ENCODE measurements around the gene PTGES.

DNA sequence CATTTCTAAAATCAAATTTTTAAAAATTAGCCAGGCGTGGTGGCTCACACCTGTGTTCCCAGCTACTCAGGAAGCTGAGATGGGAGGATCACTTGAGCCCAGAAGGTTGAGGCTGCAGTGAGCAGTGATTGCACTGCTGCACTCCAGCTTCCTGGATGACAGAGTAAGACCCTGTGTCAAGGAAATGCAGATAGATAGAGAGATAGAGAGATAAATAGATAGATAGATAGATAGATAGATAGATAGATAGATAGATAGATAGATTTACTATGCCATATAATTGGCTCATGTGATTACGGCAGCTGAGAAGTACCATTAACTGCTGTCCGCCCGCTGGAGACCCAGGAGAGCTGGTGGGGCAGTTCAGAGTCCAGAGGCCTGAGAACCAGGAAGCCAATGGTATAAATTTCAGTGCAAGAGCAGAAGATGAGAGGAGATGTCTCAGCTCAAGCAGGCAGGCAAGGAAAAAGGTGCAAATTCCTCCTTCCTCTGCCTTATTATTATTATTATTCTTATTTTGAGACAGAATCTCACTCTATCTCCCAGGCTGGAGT is 13.0 kb upstream of the PTGES start:
- TF ChIP-seq, protein P1, sequence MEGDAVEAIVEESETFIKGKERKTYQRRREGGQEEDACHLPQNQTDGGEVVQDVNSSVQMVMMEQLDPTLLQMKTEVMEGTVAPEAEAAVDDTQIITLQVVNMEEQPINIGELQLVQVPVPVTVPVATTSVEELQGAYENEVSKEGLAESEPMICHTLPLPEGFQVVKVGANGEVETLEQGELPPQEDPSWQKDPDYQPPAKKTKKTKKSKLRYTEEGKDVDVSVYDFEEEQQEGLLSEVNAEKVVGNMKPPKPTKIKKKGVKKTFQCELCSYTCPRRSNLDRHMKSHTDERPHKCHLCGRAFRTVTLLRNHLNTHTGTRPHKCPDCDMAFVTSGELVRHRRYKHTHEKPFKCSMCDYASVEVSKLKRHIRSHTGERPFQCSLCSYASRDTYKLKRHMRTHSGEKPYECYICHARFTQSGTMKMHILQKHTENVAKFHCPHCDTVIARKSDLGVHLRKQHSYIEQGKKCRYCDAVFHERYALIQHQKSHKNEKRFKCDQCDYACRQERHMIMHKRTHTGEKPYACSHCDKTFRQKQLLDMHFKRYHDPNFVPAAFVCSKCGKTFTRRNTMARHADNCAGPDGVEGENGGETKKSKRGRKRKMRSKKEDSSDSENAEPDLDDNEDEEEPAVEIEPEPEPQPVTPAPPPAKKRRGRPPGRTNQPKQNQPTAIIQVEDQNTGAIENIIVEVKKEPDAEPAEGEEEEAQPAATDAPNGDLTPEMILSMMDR (IDR thresholded peaks at IDR 0.05) = no peak
- no peak for TF ChIP-seq EZH2 (IDR thresholded peaks at IDR 0.05)
